Mammary epithelial cell (primary cell): Measurements from ENCODE around the gene UCK2.

ENCODE experiments used
- EZH2 ChIP-seq: IDR thresholded peaks from 2 replicates; pipeline ENCODE4 v1.6.1; 2012; ENCODE audit warnings: low read length, inconsistent platforms, borderline replicate concordance
- TF ChIP-seq, protein P1 (sequence below), 2 donors: IDR thresholded peaks in 1 of 2; conservative IDR thresholded peaks in 1 of 2; 2 replicates each; pipeline ENCODE4 v1.5.1; 2011 to 2012; ENCODE audit warnings: inconsistent platforms in 2 of 2, low read length in 2 of 2, mild to moderate bottlenecking in 2 of 2, control low read depth in 1 of 2, low read depth in 1 of 2; ENCODE audit not compliant: insufficient read depth in 1 of 2; ENCODE audit errors: extremely low read depth in 1 of 2

DNA sequence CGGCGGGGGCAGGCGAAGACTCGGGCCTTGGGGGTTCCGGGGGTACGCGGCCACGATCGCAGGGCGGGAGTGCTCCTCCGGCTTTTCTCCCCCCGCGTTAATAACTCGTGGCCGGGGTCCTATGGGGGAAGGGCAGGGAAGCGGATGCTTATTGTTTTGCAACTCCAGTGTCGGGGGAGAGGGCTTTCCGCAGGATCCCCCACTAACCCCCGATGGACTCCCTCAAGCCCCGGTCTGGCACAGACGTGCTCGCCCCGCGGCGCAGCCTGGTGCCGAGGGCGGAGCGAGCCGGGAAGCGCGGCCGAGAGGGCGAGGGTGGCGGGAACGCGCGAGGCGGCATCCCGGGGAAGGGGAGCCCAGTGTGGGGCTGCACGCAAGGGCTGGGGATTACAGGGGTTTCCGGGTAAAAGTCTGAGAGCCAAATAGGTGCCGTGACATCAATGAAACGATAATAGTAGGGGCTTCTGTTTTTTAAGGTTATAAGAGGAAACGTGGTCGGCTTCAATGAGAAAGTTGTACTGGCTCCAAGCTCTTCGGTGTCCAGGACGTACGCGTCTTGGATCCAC, 772 bp downstream of the UCK2 start:
- TF ChIP-seq, protein P1, sequence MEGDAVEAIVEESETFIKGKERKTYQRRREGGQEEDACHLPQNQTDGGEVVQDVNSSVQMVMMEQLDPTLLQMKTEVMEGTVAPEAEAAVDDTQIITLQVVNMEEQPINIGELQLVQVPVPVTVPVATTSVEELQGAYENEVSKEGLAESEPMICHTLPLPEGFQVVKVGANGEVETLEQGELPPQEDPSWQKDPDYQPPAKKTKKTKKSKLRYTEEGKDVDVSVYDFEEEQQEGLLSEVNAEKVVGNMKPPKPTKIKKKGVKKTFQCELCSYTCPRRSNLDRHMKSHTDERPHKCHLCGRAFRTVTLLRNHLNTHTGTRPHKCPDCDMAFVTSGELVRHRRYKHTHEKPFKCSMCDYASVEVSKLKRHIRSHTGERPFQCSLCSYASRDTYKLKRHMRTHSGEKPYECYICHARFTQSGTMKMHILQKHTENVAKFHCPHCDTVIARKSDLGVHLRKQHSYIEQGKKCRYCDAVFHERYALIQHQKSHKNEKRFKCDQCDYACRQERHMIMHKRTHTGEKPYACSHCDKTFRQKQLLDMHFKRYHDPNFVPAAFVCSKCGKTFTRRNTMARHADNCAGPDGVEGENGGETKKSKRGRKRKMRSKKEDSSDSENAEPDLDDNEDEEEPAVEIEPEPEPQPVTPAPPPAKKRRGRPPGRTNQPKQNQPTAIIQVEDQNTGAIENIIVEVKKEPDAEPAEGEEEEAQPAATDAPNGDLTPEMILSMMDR (conservative IDR thresholded peaks at IDR 0.05 in 1 of 2, IDR thresholded peaks at IDR 0.05 in 1 of 2; ENCODE audit: extremely low read depth in 1 of 2, insufficient read depth in 1 of 2, low read depth in 1 of 2, low read length in 2 of 2): peak in 1 of 2 donors; percentile 4
- TF ChIP-seq EZH2: no peak
